Esophagus muscularis mucosa (tissue), 4 donors: ENCODE data around the gene BNIP3.

Source experiments
- CTCF ChIP-seq, 3 experiments: fragments of 200-600 bp in 2 of 3; fragments of 450-650 bp in 1 of 3; sonication (generic) in 2 of 3; IDR thresholded peaks; one replicate each; pipeline ENCODE4 v1.5.1; 2017 to 2019; ENCODE audit warnings: antibody characterized with exemption in 3 of 3, mild to moderate bottlenecking in 2 of 3, moderate library complexity in 1 of 3
- EP300 ChIP-seq: sonication (generic); formaldehyde crosslinking; IDR thresholded peaks from one replicate; pipeline ENCODE4 v1.6.1; 2017; ENCODE audit warnings: antibody characterized with exemption
- POLR2A ChIP-seq: fragments of 450-650 bp; IDR thresholded peaks from one replicate; pipeline ENCODE4 v1.6.1; 2017; ENCODE audit warnings: antibody characterized with exemption, moderate library complexity, mild to moderate bottlenecking, low read depth
- POLR2AphosphoS5 ChIP-seq, 2 donors: sonication (generic); formaldehyde crosslinking; IDR thresholded peaks; one replicate each; pipeline ENCODE4 v1.6.1; 2017; ENCODE audit warnings: antibody characterized with exemption in 2 of 2

- no peak for TF ChIP-seq CTCF (IDR thresholded peaks at IDR 0.05)
- no peak for TF ChIP-seq POLR2A
- TF ChIP-seq EP300 = no peak
- TF ChIP-seq POLR2AphosphoS5 (IDR thresholded peaks at IDR 0.05) = no peak
Measured at GRCh38 chr10:131977323-131978096, 4.2 kb downstream of the BNIP3 start.
